NCI-H460 (cell line): ENCODE measurements around the gene NFX1. TPM values are rescaled to one million over a fixed set of nuclear protein-coding genes. Genes with fewer than 3 reads are reported as not detected.
"Not testable (repeated sequence)": the region's sequence is repeated elsewhere in the genome, so short reads cannot be mapped to it uniquely, and the experiment has no call there.

Experiments
- DNase-seq: peaks from one replicate; pipeline ENCODE4 v3.0.0-alpha.2; 2016; ENCODE audit warnings: low read depth; ENCODE audit errors: extremely low read depth
- total RNA-seq: library from RNA; depleted of rRNA; stranded (reverse); fragments of >200 nt; shearing (Covaris generic); gene quantifications from 2 replicates; pipeline ENCODE4 v1.2.3, GENCODE V29; 2014

Gene NFX1
- total RNA-seq, 1 experiment from 2014 or later, result 21.0 TPM

DNA sequence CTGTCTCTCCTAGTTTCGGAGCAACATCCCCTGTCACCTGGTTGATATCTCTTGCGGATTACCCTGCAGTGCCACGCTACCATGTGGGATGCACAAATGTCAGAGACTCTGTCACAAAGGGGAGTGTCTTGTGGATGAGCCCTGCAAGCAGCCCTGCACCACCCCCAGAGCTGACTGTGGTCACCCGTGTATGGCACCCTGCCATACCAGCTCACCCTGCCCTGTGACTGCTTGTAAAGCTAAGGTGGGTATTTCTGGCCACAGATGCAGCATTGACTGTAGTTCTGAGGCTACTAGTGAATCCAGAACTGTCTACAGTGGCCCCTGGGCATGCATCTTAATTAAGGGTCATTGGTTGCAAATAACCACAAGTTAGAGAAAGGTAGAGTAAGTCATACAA lies 61.2 kb downstream of the NFX1 start:
- DNase-seq, result no peak

DNA sequence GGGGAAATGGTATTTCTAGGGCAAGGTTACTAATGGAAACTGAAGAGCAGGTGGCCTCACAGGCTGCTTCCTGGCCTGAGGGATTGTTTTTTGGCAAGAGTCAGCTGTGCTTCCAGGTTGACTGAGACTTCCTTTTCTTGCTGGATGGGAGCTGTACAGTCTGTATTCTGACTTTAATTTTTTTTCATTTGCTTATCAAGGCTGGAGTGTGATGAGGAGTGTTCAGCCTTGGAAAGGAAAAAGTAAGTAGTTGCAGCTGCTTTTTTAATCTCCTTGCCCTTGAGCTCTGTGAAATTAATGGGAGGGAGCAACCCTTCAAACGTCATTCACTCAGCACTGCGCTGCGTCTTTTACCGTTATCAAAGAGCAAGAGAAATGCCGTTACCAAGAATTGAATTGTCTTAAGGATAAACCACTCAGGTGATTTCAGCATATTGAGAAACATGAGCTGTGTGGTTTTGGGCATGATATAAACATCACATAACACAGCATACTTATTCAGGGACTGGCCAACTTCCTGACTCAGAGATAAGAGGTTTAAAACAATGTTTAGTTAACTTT lies 64.4 kb downstream of the NFX1 start:
- no peak for DNase-seq

DNA sequence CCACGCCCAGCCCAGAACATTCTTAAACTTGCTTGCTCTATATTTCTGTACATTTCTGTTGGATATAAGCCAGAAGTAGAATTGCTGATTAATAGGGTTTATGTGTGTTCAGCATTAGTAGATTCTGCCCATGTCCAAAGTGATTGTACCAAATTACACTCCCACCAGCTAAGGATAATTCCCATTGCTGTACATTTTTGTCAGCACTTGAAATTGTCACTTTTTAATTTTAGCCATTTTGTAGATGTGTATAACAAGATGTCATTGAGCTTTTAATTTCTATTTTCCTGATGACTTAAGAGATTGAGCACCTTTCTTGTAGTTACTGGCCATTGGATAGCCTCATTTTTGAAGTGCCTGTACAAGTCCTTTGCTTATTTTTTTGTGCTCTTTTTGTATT lies 65.6 kb downstream of the NFX1 start:
- no peak for DNase-seq

DNA sequence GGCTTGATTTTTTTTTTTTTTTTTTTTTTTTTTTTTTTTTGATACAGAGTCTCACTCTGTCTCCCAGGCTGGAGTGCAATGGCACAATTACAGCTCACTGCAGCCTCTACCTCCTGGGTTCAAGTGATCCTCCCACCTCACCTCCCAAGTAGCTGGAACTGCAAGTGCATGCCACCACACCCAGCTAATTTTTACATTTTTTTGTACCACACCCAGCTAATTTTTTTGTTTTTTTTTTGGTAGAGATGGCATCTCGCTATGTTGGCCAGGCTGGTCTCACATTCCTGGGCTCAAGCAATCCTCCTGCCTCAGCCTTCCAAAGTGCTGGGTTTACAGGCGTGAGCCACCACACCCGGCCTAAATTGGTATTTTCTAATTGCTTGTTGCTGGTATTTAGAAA lies 68.3 kb downstream of the NFX1 start:
- not testable (repeated sequence) for DNase-seq

DNA sequence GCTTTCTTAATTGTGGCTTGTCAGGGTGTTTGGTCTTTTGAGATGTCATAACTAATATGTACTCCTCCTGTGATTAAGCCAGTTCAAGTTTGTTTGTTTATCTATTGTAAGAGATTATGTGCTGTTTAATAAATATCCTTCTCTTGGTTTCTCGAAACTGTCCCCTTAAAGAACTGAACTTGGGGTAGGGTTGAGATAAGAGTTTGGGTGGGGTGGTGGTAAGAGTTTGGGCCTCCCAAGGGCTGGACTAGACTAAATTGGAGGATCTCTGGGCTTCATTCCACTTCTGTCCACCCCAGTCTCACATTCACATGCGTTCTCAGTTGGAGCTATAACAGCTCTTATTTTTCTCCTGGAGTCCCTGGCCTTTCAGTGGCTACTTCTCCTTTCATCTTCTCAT lies 73.8 kb downstream of the NFX1 start:
- DNase-seq, result no peak

GRCh38 chr9:33364814-33365213 lies 74.5 kb downstream of the NFX1 start:
- not testable (repeated sequence) for DNase-seq

- DNase-seq, result no peak
Observed at GRCh38 chr9:33366979-33367480, 76.7 kb downstream of the NFX1 start.

DNA sequence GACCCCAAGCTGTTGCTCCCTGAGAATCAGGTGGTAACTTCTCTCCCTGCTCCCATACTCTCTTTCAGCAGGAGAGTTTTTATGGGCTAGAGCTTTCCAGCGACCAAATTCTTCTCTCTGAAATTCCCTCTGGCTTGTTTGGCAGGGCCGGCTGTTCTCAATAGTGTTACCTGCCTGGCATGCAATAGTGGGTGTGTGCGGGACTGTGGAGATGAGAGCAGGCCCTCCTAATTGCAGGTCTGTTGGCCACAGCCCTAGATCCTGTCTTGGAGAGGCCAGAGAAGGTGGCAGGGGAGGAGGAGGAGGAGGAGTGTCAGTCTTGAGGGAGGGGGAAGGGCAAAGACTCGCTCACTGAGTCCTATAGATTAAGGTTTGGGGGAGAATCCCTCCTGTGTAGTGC lies 82.6 kb downstream of the NFX1 start:
- no peak for DNase-seq

- DNase-seq, result no peak
Observed at GRCh38 chr9:33374190-33374589, 83.9 kb downstream of the NFX1 start.

DNA sequence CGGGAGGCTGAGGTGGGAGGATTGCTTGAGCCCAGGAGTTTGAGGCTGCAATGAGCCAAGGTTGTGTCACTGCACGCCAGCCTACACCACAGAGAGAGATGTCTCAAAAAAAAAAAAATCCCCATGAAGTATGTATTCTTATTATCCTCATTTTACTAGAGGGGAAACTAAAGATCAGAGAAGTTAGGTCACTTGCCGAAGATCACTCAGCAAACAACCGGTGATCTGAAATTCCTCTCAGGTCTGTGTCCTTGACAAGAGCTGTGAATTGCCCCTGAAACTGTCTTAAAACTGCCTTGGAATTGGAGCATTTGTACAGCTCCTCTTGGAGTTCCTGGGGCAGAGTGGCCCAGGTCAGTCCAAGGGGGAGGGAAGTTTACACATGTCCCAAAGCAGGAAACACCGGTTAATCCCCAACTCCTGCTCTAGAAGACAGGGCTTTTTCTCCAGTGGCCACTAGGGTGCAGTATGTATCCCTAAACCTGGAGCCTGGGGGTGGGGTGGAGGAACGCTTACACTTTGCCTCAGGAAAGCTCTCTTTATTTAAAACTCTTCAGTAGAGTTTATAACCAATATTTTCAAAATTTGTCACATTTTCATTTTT lies 84.4 kb downstream of the NFX1 start:
- DNase-seq, result peak; percentile 60

GRCh38 chr9:33375238-33375840 lies 85.0 kb downstream of the NFX1 start:
- no peak for DNase-seq

DNA sequence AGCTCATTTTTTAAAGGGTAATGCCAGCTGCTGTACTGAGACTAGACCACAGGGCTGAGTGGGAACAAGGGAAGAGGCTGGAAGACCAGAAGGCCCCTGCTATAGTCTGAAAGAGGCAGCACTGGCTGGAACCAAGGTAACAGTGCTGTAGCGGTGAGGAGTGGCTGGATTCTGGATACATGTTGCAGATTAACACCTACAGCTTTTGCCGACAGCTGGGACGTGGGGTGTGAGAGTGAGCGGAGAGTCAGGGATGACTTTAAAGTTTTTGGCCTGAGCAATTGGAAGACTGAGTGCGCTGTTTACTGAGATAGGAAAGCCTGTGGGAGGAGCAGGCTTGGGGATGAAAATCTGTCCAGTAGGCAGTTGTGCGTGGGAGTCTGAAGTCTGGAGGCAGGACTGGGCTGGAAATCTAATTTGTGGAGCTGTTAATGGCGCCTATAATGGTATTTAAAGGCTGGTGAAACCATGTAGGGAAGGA lies 85.6 kb downstream of the NFX1 start:
- DNase-seq, result no peak

DNA sequence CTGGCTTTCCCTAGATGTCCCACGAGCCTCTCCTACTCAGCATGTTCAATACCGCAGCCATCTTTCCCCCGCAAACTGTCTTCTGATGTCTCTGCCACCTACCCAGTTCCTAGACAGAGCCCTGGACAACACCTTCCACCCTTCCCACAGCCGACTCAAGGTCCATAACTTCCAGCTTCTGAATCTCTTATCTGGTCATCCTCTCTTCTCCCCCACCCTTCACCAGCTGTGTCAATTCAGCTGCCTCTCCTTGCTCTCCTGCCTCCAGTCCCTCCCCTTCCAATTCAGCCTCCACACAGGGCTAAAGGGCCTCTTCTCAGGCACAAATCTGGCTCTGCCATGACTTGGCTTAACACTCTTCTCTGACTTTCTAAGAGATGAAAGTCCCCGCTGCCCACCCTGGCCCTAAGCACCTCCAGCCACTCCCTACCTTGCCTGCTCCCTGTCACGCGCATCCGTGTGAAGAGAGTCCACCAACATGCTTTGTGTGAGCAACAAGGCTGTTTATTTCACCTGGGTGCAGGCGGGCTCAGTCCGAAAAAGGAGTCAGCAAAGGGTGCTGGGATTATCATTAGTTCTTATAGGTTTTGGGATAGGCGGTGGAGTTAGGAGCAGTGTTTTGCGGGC lies 86.9 kb downstream of the NFX1 start:
- DNase-seq, result no peak

- DNase-seq, result no peak
Observed at GRCh38 chr9:33378121-33378795, 87.9 kb downstream of the NFX1 start.

GRCh38 chr9:33379666-33380389 lies 89.5 kb downstream of the NFX1 start:
- no peak for DNase-seq

- no peak for DNase-seq
Observed at GRCh38 chr9:33380390-33381094, 90.2 kb downstream of the NFX1 start.

- no peak for DNase-seq
Observed at GRCh38 chr9:33381231-33381791, 91.0 kb downstream of the NFX1 start.

DNA sequence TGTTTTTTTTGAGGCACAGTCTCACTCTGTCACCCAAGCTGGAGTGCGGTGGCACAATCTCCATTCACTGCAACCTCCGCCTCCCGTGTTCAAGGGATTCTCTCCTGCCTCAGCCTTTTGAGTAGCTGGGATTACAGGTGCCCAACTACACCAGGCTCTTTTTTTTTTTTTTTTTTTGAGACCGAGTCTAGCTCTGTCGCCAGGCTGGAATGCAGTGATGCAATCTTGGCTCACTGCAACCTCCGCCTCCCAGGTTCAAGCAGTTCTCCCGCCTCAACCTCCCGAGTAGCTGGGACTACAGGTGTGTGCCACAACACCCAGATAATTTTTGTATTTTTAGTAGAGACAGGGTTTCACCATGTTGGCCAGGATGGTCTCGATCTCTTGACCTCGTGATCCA lies 92.1 kb downstream of the NFX1 start:
- not testable (repeated sequence) for DNase-seq

DNA sequence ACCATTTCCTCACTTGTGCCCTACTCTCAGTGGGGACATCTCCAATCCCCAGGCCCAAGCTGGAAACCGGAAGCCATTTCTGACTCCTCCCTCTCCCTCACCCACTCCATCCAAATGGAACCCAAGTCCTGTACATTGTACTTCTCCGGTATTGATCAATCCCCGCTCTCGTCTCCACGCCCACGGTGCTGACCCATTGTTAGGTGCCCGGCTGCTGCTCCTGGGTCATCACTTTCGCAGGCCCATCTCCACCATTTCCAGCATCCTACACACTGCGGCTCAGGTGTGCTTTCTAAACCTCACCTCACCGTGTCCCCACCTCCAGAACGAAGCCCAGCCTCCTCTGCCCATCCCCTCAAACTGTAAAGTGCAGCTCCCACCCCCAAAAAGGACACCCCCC lies 93.1 kb downstream of the NFX1 start:
- DNase-seq, result not testable (repeated sequence)
